IMR-90 (cell line): ENCODE data around the gene KMT2B. TPM values are rescaled to one million over a fixed set of nuclear protein-coding genes. Genes with fewer than 3 reads are reported as not detected.
A peak's percentile ranks its signal among the peaks of the same experiment; 100 is the strongest.

Experiments used
- ATAC-seq: fragments of 200-7000 bp; cut with Tn5 transposase; 2 replicates; pipeline ENCODE4 v1.9.1; 2020; ENCODE audit warnings: low read depth, mild to moderate bottlenecking, moderate library complexity
- Bru-seq: library from RNA; stranded (reverse); fragments of 400-500 nt; gene quantifications from one replicate; lab custom pipeline; 2021; lab: Mats Ljungman, UMichigan
- BruChase-seq, 2 experiments: library from RNA; stranded (reverse); fragments of 400-500 nt; gene quantifications; one replicate each; lab custom pipeline; 2021; lab: Mats Ljungman, UMichigan
- BruUV-seq: library from RNA; stranded (reverse); fragments of 400-500 nt; replicated peaks from 2 replicates; lab custom pipeline; 2021; lab: Mats Ljungman, UMichigan
- CTCF ChIA-PET: fragments of 300-600 bp; formaldehyde crosslinking; extraction: SDS; loops from one replicate; lab custom pipeline; 2021; ENCODE audit warnings: antibody characterized with exemption; lab: Yijun Ruan, JAX
- POLR2A ChIA-PET: fragments of 300-600 bp; sonication (Branson Sonifier 250); formaldehyde crosslinking; loops from one replicate; lab custom pipeline; 2022; ENCODE audit warnings: antibody characterized with exemption; ENCODE audit not compliant: unreplicated experiment; lab: Charles Lee
- DNase-seq: peaks from one replicate; pipeline ENCODE4 v3.0.0; 2013
- H2AFZ ChIP-seq: replicated peaks from 2 replicates; pipeline ENCODE3; 2013; ENCODE audit warnings: low read length, mild to moderate bottlenecking; ENCODE audit not compliant: poor library complexity
- H2AK5ac ChIP-seq: 2 replicates; pipeline ENCODE4 v1.6.1; 2013; ENCODE audit warnings: low read depth, low read length, inconsistent platforms
- H2AK9ac ChIP-seq: replicated peaks from 2 replicates; pipeline ENCODE3; 2013; ENCODE audit warnings: mild to moderate bottlenecking, low read depth, low read length, moderate library complexity; ENCODE audit not compliant: poor library complexity
- H2BK120ac ChIP-seq: 2 replicates; pipeline ENCODE4 v1.6.1; 2013; ENCODE audit warnings: low read depth, low read length, inconsistent platforms
- H2BK15ac ChIP-seq: 3 replicates; pipeline ENCODE4 v1.6.1; 2013; ENCODE audit warnings: low read depth, low read length, inconsistent platforms
- H2BK20ac ChIP-seq: 2 replicates; pipeline ENCODE4 v1.6.1; 2013; ENCODE audit warnings: low read depth, mild to moderate bottlenecking, inconsistent platforms, low read length, moderate library complexity
- H2BK5ac ChIP-seq: 2 replicates; pipeline ENCODE4 v1.6.1; 2013; ENCODE audit warnings: mild to moderate bottlenecking, low read depth, low read length, inconsistent platforms; ENCODE audit not compliant: poor library complexity, severe bottlenecking
- H3K14ac ChIP-seq: replicated peaks from 2 replicates; pipeline ENCODE4 v1.6.1; 2013; ENCODE audit warnings: low read depth, low read length, inconsistent platforms
- H3K18ac ChIP-seq: 2 replicates; pipeline ENCODE4 v1.6.1; 2013; ENCODE audit warnings: low read depth, low read length, control low read depth
- H3K23ac ChIP-seq: 2 replicates; pipeline ENCODE4 v1.6.1; 2013; ENCODE audit warnings: low read depth, low read length, inconsistent platforms
- H3K27ac ChIP-seq: 2 replicates; pipeline ENCODE4 v1.5.1; 2013; ENCODE audit warnings: mild to moderate bottlenecking, control low read depth, low read length; ENCODE audit not compliant: insufficient read depth
- H3K27me3 ChIP-seq: 2 replicates; pipeline ENCODE4 v1.6.1; 2013; ENCODE audit warnings: low read length; ENCODE audit not compliant: control insufficient read depth, insufficient read depth
- H3K36me3 ChIP-seq: 2 replicates; pipeline ENCODE4 v1.6.1; 2013; ENCODE audit warnings: low read length, mixed read lengths; ENCODE audit not compliant: control insufficient read depth, insufficient read depth
- H3K4ac ChIP-seq: 2 replicates; pipeline ENCODE4 v1.6.1; 2013; ENCODE audit warnings: low read depth, low read length, inconsistent platforms
- H3K4me1 ChIP-seq: 2 replicates; pipeline ENCODE4 v1.6.1; 2013; ENCODE audit warnings: low read length, mixed read lengths; ENCODE audit not compliant: control insufficient read depth, insufficient read depth
- H3K4me2 ChIP-seq: 2 replicates; pipeline ENCODE4 v1.6.1; 2013; ENCODE audit warnings: low read depth, mild to moderate bottlenecking, control low read depth, low read length, moderate library complexity
- H3K4me3 ChIP-seq: 2 replicates; pipeline ENCODE4 v1.5.1; 2013; ENCODE audit warnings: low read depth, mild to moderate bottlenecking, control low read depth, low read length, moderate library complexity; ENCODE audit not compliant: insufficient read depth
- H3K56ac ChIP-seq: 2 replicates; pipeline ENCODE4 v1.6.1; 2013; ENCODE audit warnings: low read length, inconsistent platforms; ENCODE audit not compliant: insufficient read depth; ENCODE audit errors: extremely low read depth
- H3K79me1 ChIP-seq, 2 experiments: 2 replicates each; pipeline ENCODE4 v1.6.1; 2013; ENCODE audit warnings: low read length in 2 of 2, inconsistent platforms in 1 of 2, low read depth in 1 of 2
- H3K9ac ChIP-seq: 2 replicates; pipeline ENCODE4 v1.6.1; 2013; ENCODE audit warnings: low read depth, low read length, control low read depth
- H3K9me1 ChIP-seq: 2 replicates; pipeline ENCODE4 v1.6.1; 2013; ENCODE audit warnings: low read length, inconsistent platforms; ENCODE audit not compliant: insufficient read depth
- H3K9me3 ChIP-seq: 2 replicates; pipeline ENCODE4 v1.6.1; 2013; ENCODE audit warnings: low read length; ENCODE audit not compliant: control insufficient read depth, insufficient read depth
- H4K20me1 ChIP-seq: 2 replicates; pipeline ENCODE4 v1.6.1; 2013; ENCODE audit warnings: low read length, inconsistent platforms; ENCODE audit not compliant: insufficient read depth
- H4K5ac ChIP-seq: 2 replicates; pipeline ENCODE4 v1.6.1; 2013; ENCODE audit warnings: mild to moderate bottlenecking, low read depth, low read length, control low read depth
- H4K8ac ChIP-seq, 2 experiments: 2 replicates each; pipeline ENCODE4 v1.6.1; 2013; ENCODE audit warnings: low read depth in 2 of 2, low read length in 2 of 2, control low read depth in 1 of 2, inconsistent platforms in 1 of 2
- H4K91ac ChIP-seq: 2 replicates; pipeline ENCODE4 v1.6.1; 2013; ENCODE audit warnings: low read depth, low read length, inconsistent platforms; ENCODE audit not compliant: insufficient read depth
- MXI1 ChIP-seq: IDR thresholded peaks from 2 replicates; pipeline ENCODE4 v1.6.1; 2012; ENCODE audit warnings: low read depth, mild to moderate bottlenecking, low read length, moderate library complexity, borderline replicate concordance
- POLR2A ChIP-seq: IDR thresholded peaks from 2 replicates; pipeline ENCODE4 v1.6.1; 2012; ENCODE audit warnings: mild to moderate bottlenecking, low read depth, low read length
- RAD21 ChIP-seq: IDR thresholded peaks from 2 replicates; pipeline ENCODE4 v1.6.1; 2012; ENCODE audit warnings: low read length, improper control_type of control experiment
- RFX5 ChIP-seq: IDR thresholded peaks from 2 replicates; pipeline ENCODE4 v1.8.0; 2012; ENCODE audit warnings: low read depth, mild to moderate bottlenecking, low read length, moderate library complexity
- WGBS, 2 experiments: methylation state at CpG; one replicate each; pipeline versions ENCODE4 v1.1.5 to v1.1.7; 2013; ENCODE audit warnings: missing lambda C conversion rate in 2 of 2; ENCODE audit not compliant: insufficient read length in 1 of 2; ENCODE audit errors: extremely low coverage in 2 of 2; 5-methylcytosine and 5-hydroxymethylcytosine counted together
- dilution Hi-C: fragments of 300-500 bp; cut with HindIII; formaldehyde crosslinking; loops from one replicate; pipeline ENCODE4 v1.14.3; 2018; ENCODE audit warnings: low sequenced_read_pairs; ENCODE audit not compliant: unreplicated experiment
- in situ Hi-C: fragments of 300-500 bp; cut with MboI; formaldehyde crosslinking; loops from 3 replicates; pipeline ENCODE4 v1.14.3; 2019; ENCODE audit warnings: low sequenced_read_pairs, inconsistent platforms, mixed read lengths
- intact Hi-C: fragments of 100-400 bp; cut with micrococcal nuclease; formaldehyde crosslinking; loops from 2 replicates; pipeline ENCODE4 v1.10.0; 2022
- long read RNA-seq: library from polyadenylated mRNA; unstranded; transcript quantifications from one replicate; pipeline ENCODE4 v2.0.0, GENCODE V29; 2021; ENCODE audit not compliant: unreplicated experiment
- polyA plus RNA-seq, 3 experiments: library from polyadenylated mRNA; depleted of rRNA; stranded (reverse); fragments of >200 nt; gene quantifications; 2 replicates each; pipeline ENCODE4 v1.2.3, GENCODE V29; 2012; ENCODE audit warnings: low replicate concordance in 1 of 3
- total RNA-seq: library from RNA; depleted of rRNA; stranded (reverse); fragments of >200 nt; gene quantifications from 2 replicates; pipeline ENCODE4 v1.2.3, GENCODE V29; 2012; rRNA removed
- TF ChIP-seq, protein P1 (sequence below): conservative IDR thresholded peaks from 2 replicates; pipeline ENCODE4 v1.5.1; 2012; ENCODE audit warnings: mild to moderate bottlenecking, low read depth, low read length, improper control_type of control experiment
- TF ChIP-seq, protein P2 (sequence below): fragments of 150-350 bp; IDR thresholded peaks from 2 replicates; pipeline ENCODE4 v1.6.1; 2016; ENCODE audit warnings: low read depth, mild to moderate bottlenecking, low read length, moderate library complexity, borderline replicate concordance

KMT2B gene, protein sequence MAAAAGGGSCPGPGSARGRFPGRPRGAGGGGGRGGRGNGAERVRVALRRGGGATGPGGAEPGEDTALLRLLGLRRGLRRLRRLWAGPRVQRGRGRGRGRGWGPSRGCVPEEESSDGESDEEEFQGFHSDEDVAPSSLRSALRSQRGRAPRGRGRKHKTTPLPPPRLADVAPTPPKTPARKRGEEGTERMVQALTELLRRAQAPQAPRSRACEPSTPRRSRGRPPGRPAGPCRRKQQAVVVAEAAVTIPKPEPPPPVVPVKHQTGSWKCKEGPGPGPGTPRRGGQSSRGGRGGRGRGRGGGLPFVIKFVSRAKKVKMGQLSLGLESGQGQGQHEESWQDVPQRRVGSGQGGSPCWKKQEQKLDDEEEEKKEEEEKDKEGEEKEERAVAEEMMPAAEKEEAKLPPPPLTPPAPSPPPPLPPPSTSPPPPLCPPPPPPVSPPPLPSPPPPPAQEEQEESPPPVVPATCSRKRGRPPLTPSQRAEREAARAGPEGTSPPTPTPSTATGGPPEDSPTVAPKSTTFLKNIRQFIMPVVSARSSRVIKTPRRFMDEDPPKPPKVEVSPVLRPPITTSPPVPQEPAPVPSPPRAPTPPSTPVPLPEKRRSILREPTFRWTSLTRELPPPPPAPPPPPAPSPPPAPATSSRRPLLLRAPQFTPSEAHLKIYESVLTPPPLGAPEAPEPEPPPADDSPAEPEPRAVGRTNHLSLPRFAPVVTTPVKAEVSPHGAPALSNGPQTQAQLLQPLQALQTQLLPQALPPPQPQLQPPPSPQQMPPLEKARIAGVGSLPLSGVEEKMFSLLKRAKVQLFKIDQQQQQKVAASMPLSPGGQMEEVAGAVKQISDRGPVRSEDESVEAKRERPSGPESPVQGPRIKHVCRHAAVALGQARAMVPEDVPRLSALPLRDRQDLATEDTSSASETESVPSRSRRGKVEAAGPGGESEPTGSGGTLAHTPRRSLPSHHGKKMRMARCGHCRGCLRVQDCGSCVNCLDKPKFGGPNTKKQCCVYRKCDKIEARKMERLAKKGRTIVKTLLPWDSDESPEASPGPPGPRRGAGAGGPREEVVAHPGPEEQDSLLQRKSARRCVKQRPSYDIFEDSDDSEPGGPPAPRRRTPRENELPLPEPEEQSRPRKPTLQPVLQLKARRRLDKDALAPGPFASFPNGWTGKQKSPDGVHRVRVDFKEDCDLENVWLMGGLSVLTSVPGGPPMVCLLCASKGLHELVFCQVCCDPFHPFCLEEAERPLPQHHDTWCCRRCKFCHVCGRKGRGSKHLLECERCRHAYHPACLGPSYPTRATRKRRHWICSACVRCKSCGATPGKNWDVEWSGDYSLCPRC (N-terminal part only)
- total RNA-seq (1.9 and 3.0 TPM in 2 replicates), polyA plus RNA-seq (2012; rRNA removed) (27.5 and 30.7 TPM in 2 replicates), Bru-seq, nascent RNA (percentile 72 among the genes with signal in this experiment), BruChase-seq, experiment 1, labeled RNA remaining after a 6-hour chase (percentile 82 among the genes with signal in this experiment), BruChase-seq, experiment 2, labeled RNA remaining after a 2-hour chase (percentile 85 among the genes with signal in this experiment)
- polyA plus RNA-seq (2012; cell fraction: cytosol; rRNA removed) = 20.2 and 28.0 TPM in 2 replicates
- polyA plus RNA-seq (2012; cell fraction: nucleus; rRNA removed; ENCODE audit: low replicate concordance) = 163 and 263 TPM in 2 replicates
- long read RNA-seq, partial matches to known transcripts = 12 of 15 reads
- long read RNA-seq, other reads (novel, unspliced or antisense) = 2 of 15 reads

DNA sequence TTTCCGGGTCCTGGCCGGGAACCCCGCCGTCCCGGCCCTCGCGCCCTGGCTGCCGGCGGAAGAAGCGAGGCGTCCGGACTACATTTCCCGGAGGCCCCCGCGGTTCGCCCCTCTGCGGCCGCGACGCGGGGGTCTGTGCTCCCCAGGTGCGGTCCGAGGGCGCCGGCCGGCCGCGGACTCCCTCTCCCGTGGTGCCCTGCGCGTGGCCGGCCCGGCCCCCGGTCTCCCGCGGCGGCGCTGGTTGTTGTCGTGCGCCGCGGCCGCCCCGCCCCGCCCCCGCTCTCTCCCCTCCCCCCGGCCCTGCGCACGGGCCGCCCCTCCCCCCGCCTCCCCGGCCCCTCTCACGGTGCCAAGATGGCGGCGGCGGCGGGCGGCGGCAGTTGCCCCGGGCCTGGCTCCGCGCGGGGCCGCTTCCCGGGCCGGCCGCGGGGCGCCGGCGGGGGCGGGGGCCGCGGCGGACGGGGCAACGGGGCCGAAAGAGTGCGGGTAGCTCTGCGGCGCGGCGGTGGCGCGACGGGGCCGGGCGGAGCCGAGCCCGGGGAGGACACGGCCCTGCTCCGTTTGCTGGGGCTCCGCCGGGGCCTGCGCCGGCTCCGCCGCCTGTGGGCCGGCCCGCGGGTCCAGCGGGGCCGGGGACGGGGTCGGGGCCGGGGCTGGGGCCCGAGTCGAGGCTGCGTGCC is at the start of gene KMT2B:
KMT2B (plus strand) TSS at position 339 of the 680 bp plus-strand sequence; CDS start at position 355, 16 bp downstream.
- Histone ChIP-seq H3K27me3 (no peaks in the 10 kb centered on the region), H3K4me3 (peak within 1 kb of the TSS; percentile 97), H3K9me3 (no peaks in the 10 kb centered on the region), H3K23ac (peak within 1 kb of the TSS; percentile 95), H3K4me1 (peaks cover 14% of the 10 kb centered on the region), H3K4ac (peak within 1 kb of the TSS; percentile 91), H2BK120ac (no peak within 1 kb of the TSS), H2AFZ (peak within 1 kb of the TSS; percentile 99), H3K9ac (peak within 1 kb of the TSS; percentile 94), H2AK5ac (peak within 1 kb of the TSS; percentile 91), H3K36me3 (peaks cover 20% of the 10 kb centered on the region), H4K91ac (no peak within 1 kb of the TSS; the same call in 1 of the 2 replicates), H2AK9ac (peak within 1 kb of the TSS; percentile 98), H2BK15ac (no peak within 1 kb of the TSS), H3K56ac (peak within 1 kb of the TSS; percentile 67), H3K18ac (no peak within 1 kb of the TSS), H4K20me1 (peaks cover 18% of the 10 kb centered on the region), H3K79me1 (peaks cover 4 to 45% of the 10 kb centered on the region in 2 experiments; a peak in 2 of 4 replicates), H3K4me2 (peak within 1 kb of the TSS; percentile 91), H3K14ac (peak within 1 kb of the TSS; percentile 96), H3K9me1 (no peaks in the 10 kb centered on the region; the same call in 1 of the 2 replicates), H4K8ac (peak within 1 kb of the TSS; percentile 73 to 87; a peak in 3 of 4 replicates), H4K5ac (peak within 1 kb of the TSS; percentile 37; the same call in 1 of the 2 replicates), H2BK5ac (peak within 1 kb of the TSS; percentile 71), H3K27ac (peak within 1 kb of the TSS; percentile 89), H2BK20ac (no peak within 1 kb of the TSS)
- WGBS, 2 experiments = 0% methylated on average over 46 of the region's 109 CpGs; no CpG with 5 or more reads in 1 of the 2 experiments
- ChIA-PET POLR2A (no interaction called here), CTCF (no interaction called here)
- in situ Hi-C loops = loop anchor here (5.0 kb wide), 1 partner anchor 171 kb away; the partner anchor contains the start of gene TMEM147
- BruUV-seq = no TSS peak
- peak; percentile 74 for ATAC-seq
- DNase-seq = no peak
- dilution Hi-C loops = no loop called here
- intact Hi-C loops = loop anchor here (1.0 to 2.0 kb wide), 5 partner anchors 25 to 213 kb away; partner anchors contain the start of genes PSENEN and U2AF1L4
- TF ChIP-seq MXI1 (peak; percentile 45; the same call in 1 of the 2 replicates), RFX5 (no peak), RAD21 (no peak), POLR2A (no peak)
- TF ChIP-seq, protein P1, sequence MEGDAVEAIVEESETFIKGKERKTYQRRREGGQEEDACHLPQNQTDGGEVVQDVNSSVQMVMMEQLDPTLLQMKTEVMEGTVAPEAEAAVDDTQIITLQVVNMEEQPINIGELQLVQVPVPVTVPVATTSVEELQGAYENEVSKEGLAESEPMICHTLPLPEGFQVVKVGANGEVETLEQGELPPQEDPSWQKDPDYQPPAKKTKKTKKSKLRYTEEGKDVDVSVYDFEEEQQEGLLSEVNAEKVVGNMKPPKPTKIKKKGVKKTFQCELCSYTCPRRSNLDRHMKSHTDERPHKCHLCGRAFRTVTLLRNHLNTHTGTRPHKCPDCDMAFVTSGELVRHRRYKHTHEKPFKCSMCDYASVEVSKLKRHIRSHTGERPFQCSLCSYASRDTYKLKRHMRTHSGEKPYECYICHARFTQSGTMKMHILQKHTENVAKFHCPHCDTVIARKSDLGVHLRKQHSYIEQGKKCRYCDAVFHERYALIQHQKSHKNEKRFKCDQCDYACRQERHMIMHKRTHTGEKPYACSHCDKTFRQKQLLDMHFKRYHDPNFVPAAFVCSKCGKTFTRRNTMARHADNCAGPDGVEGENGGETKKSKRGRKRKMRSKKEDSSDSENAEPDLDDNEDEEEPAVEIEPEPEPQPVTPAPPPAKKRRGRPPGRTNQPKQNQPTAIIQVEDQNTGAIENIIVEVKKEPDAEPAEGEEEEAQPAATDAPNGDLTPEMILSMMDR = no peak
- TF ChIP-seq, protein P2, sequence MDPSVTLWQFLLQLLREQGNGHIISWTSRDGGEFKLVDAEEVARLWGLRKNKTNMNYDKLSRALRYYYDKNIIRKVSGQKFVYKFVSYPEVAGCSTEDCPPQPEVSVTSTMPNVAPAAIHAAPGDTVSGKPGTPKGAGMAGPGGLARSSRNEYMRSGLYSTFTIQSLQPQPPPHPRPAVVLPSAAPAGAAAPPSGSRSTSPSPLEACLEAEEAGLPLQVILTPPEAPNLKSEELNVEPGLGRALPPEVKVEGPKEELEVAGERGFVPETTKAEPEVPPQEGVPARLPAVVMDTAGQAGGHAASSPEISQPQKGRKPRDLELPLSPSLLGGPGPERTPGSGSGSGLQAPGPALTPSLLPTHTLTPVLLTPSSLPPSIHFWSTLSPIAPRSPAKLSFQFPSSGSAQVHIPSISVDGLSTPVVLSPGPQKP = no peak
